ENCODE data around the gene SLC16A10. TPM values are rescaled to one million over a fixed set of nuclear protein-coding genes. Genes with fewer than 3 reads are reported as not detected.
"Not testable (repeated sequence)": the region's sequence is repeated elsewhere in the genome, so short reads cannot be mapped to it uniquely, and the experiment has no call there.

SLC16A10 gene
- total RNA-seq, 4 donors from 2014 or later, result 0.15 to 3.4 (median 1.6) TPM

DNA sequence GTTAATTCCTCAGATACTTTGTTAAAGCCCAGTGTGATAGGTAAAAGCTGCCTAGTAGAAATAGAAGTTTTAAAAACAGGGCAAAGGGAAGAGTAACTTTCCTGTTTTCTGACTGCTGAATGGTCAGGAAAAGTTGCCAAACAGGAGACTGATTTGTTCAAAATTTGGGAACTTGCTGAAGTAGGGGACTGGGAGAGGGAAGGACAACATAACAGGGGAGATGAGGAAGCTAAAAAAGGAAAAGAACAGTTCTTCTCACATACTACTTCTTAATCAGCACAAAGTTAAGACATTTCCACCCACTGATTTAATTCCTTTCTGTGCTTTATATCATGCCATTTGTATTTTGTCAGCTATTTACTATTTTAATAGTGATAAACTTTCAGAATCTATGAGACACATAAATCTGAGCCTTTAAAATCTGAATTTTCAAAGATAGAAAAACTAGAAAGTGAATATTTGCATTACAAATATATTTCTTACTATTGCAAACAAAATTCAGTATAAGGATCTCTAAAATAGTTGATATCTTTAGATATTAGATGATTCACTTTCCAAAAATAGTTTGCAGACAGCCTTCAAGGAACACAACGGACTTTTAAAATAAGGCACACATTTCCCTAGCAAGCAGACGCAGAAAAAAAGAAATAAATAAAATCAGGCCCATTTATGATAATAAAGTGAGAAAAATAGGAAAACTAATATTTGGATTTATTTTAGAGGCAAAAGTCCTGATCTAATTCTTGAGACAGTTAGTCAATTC is 36.9 kb upstream of the SLC16A10 start:
- no peak for TF ChIP-seq POLR2A (IDR thresholded peaks at IDR 0.05)
- TF ChIP-seq, protein P1, sequence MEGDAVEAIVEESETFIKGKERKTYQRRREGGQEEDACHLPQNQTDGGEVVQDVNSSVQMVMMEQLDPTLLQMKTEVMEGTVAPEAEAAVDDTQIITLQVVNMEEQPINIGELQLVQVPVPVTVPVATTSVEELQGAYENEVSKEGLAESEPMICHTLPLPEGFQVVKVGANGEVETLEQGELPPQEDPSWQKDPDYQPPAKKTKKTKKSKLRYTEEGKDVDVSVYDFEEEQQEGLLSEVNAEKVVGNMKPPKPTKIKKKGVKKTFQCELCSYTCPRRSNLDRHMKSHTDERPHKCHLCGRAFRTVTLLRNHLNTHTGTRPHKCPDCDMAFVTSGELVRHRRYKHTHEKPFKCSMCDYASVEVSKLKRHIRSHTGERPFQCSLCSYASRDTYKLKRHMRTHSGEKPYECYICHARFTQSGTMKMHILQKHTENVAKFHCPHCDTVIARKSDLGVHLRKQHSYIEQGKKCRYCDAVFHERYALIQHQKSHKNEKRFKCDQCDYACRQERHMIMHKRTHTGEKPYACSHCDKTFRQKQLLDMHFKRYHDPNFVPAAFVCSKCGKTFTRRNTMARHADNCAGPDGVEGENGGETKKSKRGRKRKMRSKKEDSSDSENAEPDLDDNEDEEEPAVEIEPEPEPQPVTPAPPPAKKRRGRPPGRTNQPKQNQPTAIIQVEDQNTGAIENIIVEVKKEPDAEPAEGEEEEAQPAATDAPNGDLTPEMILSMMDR (IDR thresholded peaks at IDR 0.05), result no peak
- no peak for DNase-seq
- no peaks in the 10 kb centered on the region for H3K4me1 ChIP-seq
- no peak overlapping the region for H3K4me3 ChIP-seq
- WGBS, 2 donors, result 76 to 81% methylated on average over 2 of the region's 2 CpGs
- no peaks in the 10 kb centered on the region for H3K27me3 ChIP-seq
- H3K9me3 ChIP-seq, result no peaks in the 10 kb centered on the region
- intact Hi-C loops (cut with DNase I), result no loop called here
- no peak overlapping the region for H3K27ac ChIP-seq
- H3K36me3 ChIP-seq, result no peaks in the 10 kb centered on the region

GRCh38 chr6:111052171-111052570 is 35.1 kb upstream of the SLC16A10 start:
- H3K4me3 ChIP-seq, result no peak overlapping the region
- no peak overlapping the region for H3K27ac ChIP-seq
- H3K9me3 ChIP-seq, result no peaks in the 10 kb centered on the region
- intact Hi-C loops (cut with DNase I), result no loop called here
- no peaks in the 10 kb centered on the region for H3K36me3 ChIP-seq
- 76 to 83% methylated on average over 3 of the region's 3 CpGs for WGBS, 2 donors
- no peaks in the 10 kb centered on the region for H3K4me1 ChIP-seq
- H3K27me3 ChIP-seq, result peaks cover 0 to 6% (median 0%) of the 10 kb centered on the region in 4 donors
- TF ChIP-seq, protein P1 (IDR thresholded peaks at IDR 0.05), result no peak
- TF ChIP-seq POLR2A (IDR thresholded peaks at IDR 0.05), result no peak
- DNase-seq, result no peak

- Histone ChIP-seq H3K27ac (no peak overlapping the region), H3K27me3 (peaks cover 0 to 26% (median 0%) of the 10 kb centered on the region in 4 donors), H3K4me1 (no peaks in the 10 kb centered on the region), H3K36me3 (no peaks in the 10 kb centered on the region), H3K9me3 (no peaks in the 10 kb centered on the region), H3K4me3 (no peak overlapping the region)
- TF ChIP-seq, protein P1 (IDR thresholded peaks at IDR 0.05), result peak; percentile 53 to 70 (median 63)
- TF ChIP-seq POLR2A (IDR thresholded peaks at IDR 0.05), result no peak
- intact Hi-C loops (cut with DNase I), result loop anchor here (5.0 kb wide), 1 partner anchor 155 kb away; no protein-coding TSS in a partner anchor
- DNase-seq, result no peak
- WGBS, 2 donors, result 42 to 59% methylated on average over 8 to 12 of the region's 12 CpGs
Measured at GRCh38 chr6:111057074-111057752, 30.1 kb upstream of the SLC16A10 start.

DNA sequence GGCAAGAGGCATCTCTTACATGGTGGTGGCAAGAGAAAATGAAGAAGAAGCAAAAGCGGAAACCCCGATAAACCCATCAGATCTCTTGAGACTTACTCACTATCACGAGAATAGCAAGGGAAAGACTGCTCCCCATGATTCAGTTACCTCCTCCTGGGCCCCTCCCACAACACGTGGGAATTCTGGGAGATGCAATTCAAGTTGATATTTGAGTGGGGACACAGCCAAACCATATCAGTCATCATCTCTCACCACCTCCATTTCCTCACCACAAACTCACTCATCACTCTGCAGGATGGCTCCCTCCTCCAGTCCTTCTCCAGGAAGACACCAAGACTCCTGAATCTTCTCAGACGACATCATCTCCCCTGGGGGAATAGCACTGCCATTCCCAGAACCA is 25.8 kb upstream of the SLC16A10 start:
- no peaks in the 10 kb centered on the region for H3K36me3 ChIP-seq
- H3K4me3 ChIP-seq, result no peak overlapping the region
- peaks cover 0 to 23% (median 0%) of the 10 kb centered on the region in 4 donors for H3K27me3 ChIP-seq
- peaks cover 0 to 8% (median 8%) of the 10 kb centered on the region in 3 donors for H3K9me3 ChIP-seq
- DNase-seq, result no peak
- intact Hi-C loops (cut with DNase I), result no loop called here
- TF ChIP-seq, protein P1 (IDR thresholded peaks at IDR 0.05), result no peak
- no peak for TF ChIP-seq POLR2A (IDR thresholded peaks at IDR 0.05)
- no peak overlapping the region for H3K27ac ChIP-seq
- 73 to 77% methylated on average over 5 of the region's 5 CpGs for WGBS, 2 donors
- H3K4me1 ChIP-seq, result no peaks in the 10 kb centered on the region

GRCh38 chr6:111061985-111062384 is 25.3 kb upstream of the SLC16A10 start:
- H3K4me3 ChIP-seq; H3K4me1 ChIP-seq; H3K9me3 ChIP-seq; DNase-seq; H3K27ac ChIP-seq; intact Hi-C loops (cut with DNase I); H3K36me3 ChIP-seq: not testable (repeated sequence)
- 60 to 92% methylated on average over 1 to 5 of the region's 5 CpGs for WGBS, 2 donors
- H3K27me3 ChIP-seq, result peaks cover 0 to 19% (median 0%) of the 10 kb centered on the region in 4 donors

- H3K36me3 ChIP-seq; H3K4me3 ChIP-seq; intact Hi-C loops (cut with DNase I); DNase-seq; H3K4me1 ChIP-seq; H3K27ac ChIP-seq; H3K9me3 ChIP-seq: not testable (repeated sequence)
- peaks cover 0 to 21% (median 0%) of the 10 kb centered on the region in 4 donors for H3K27me3 ChIP-seq
- WGBS, 2 donors, result 81 to 90% methylated on average over 5 of the region's 5 CpGs
Measured at GRCh38 chr6:111062860-111063259, 24.4 kb upstream of the SLC16A10 start.
